Common myeloid progenitor, CD34-positive (primary cell): ENCODE data around the gene MRPL46. TPM values are rescaled to one million over a fixed set of nuclear protein-coding genes. Genes with fewer than 3 reads are reported as not detected.

ENCODE experiments used
- CTCF ChIA-PET: fragments of 350-600 bp; sonication (Branson Sonifier 250); formaldehyde crosslinking; loops from one replicate; lab custom pipeline; 2021; ENCODE audit warnings: antibody characterized with exemption; lab: Charles Lee
- POLR2A ChIA-PET: fragments of 350-600 bp; sonication (Branson Sonifier 250); formaldehyde crosslinking; loops from one replicate; lab custom pipeline; 2021; ENCODE audit warnings: antibody characterized with exemption; lab: Charles Lee
- DNase-seq, 3 donors: peaks; one replicate each; pipeline versions ENCODE4 v3.0.0 to v3.0.0-alpha.2; 2013
- H3K27ac ChIP-seq, 2 experiments: 1 replicate in 1 of 2; 2 replicates in 1 of 2; pipeline ENCODE4 v1.7.0; 2013; ENCODE audit warnings: inconsistent platforms in 2 of 2, low read length in 2 of 2, mild to moderate bottlenecking in 2 of 2, low read depth in 1 of 2, moderate library complexity in 1 of 2; ENCODE audit not compliant: severe bottlenecking in 2 of 2, insufficient read depth in 1 of 2, poor library complexity in 1 of 2
- H3K27me3 ChIP-seq, 5 experiments: replicated peaks in 2 of 5; 1 replicate in 3 of 5; 2 replicates in 2 of 5; pipeline versions ENCODE4 v1.6.1 to v1.7.0; 2013; ENCODE audit warnings: low read length in 4 of 5, mild to moderate bottlenecking in 2 of 5, moderate library complexity in 2 of 5, inconsistent platforms in 1 of 5; ENCODE audit not compliant: insufficient read depth in 5 of 5, control insufficient read depth in 4 of 5
- H3K36me3 ChIP-seq, 4 experiments: 1 replicate in 2 of 4; 2 replicates in 2 of 4; pipeline versions ENCODE4 v1.6.1 to v1.7.0; 2013; ENCODE audit warnings: low read length in 3 of 4, control low read depth in 1 of 4, mild to moderate bottlenecking in 1 of 4; ENCODE audit not compliant: control insufficient read depth in 4 of 4, insufficient read depth in 4 of 4
- H3K4me1 ChIP-seq, 4 experiments: 1 replicate in 3 of 4; 2 replicates in 1 of 4; pipeline versions ENCODE4 v1.6.1 to v1.7.1; 2013; ENCODE audit warnings: low read length in 3 of 4, mild to moderate bottlenecking in 3 of 4, control low read depth in 1 of 4, inconsistent platforms in 1 of 4, moderate library complexity in 1 of 4; ENCODE audit not compliant: control insufficient read depth in 4 of 4, insufficient read depth in 4 of 4; ENCODE audit errors: control extremely low read depth in 1 of 4
- H3K4me3 ChIP-seq, 7 experiments: 1 replicate in 4 of 7; 2 replicates in 3 of 7; pipeline versions ENCODE4 v1.5.1 to v1.7.0; 2013; ENCODE audit warnings: mild to moderate bottlenecking in 7 of 7, low read length in 6 of 7, moderate library complexity in 6 of 7, inconsistent platforms in 2 of 7, low read depth in 2 of 7, control low read depth in 1 of 7; ENCODE audit not compliant: insufficient read depth in 4 of 7, control insufficient read depth in 1 of 7; ENCODE audit errors: extremely low read depth in 1 of 7
- H3K9me3 ChIP-seq, 5 experiments: 1 replicate in 4 of 5; 2 replicates in 1 of 5; pipeline versions ENCODE4 v1.6.1 to v1.7.1; 2013; ENCODE audit warnings: low read length in 4 of 5, mild to moderate bottlenecking in 2 of 5, inconsistent platforms in 1 of 5, low read depth in 1 of 5, moderate library complexity in 1 of 5; ENCODE audit not compliant: control insufficient read depth in 4 of 5, insufficient read depth in 2 of 5; ENCODE audit errors: control extremely low read depth in 1 of 5
- WGBS: methylation state at CpG from one replicate; pipeline ENCODE4 v1.1.5; 2013; ENCODE audit not compliant: insufficient coverage; 5-methylcytosine and 5-hydroxymethylcytosine counted together
- polyA plus RNA-seq: library from polyadenylated mRNA; unstranded; fragments of 120-200 nt; gene quantifications from one replicate; pipeline ENCODE4 v1.2.1, GENCODE V29; 2013

Gene MRPL46
- 21.6 TPM for polyA plus RNA-seq

- no peaks in the 10 kb centered on the region for H3K9me3 ChIP-seq
- ChIA-PET POLR2A (no interaction called here), CTCF (interaction anchor here (1.0 to 2.6 kb wide), 5 partner anchors 9 to 171 kb away, joined by 3 to 8 read pairs (median 4); no protein-coding TSS in a partner anchor)
- peak within 1 kb of the TSS; percentile 79 to 99 (median 91) for H3K4me3 ChIP-seq
- H3K27me3 ChIP-seq = no peaks in the 10 kb centered on the region
- peaks cover 12 to 27% (median 19%) of the 10 kb centered on the region in 4 experiments for H3K4me1 ChIP-seq
- 0% methylated on average over 49 of the region's 55 CpGs for WGBS
- peak; percentile 90 to 94 (median 93) for DNase-seq
- peak within 1 kb of the TSS; percentile 99 to 100 for H3K27ac ChIP-seq
- peaks cover 6 to 46% (median 28%) of the 10 kb centered on the region in 4 experiments for H3K36me3 ChIP-seq
Observed at GRCh38 chr15:88467073-88467934, at the start of gene MRPL46, which contains the start of gene MRPS11. Gene MRPL46, minus strand, starts transcription at chr15:88467388. Its CDS starts 11 bp downstream, at chr15:88467377. Gene MRPS11, plus strand, starts transcription at chr15:88467708. Its CDS starts 10 bp downstream, at chr15:88467718.

- WGBS = no CpG with 5 or more reads among the region's 5 CpGs
- ChIA-PET POLR2A (no interaction called here), CTCF (no interaction called here)
- no peak overlapping the region for H3K4me3 ChIP-seq
- H3K27me3 ChIP-seq = no peaks in the 10 kb centered on the region
- peaks cover 12 to 32% (median 16%) of the 10 kb centered on the region in 4 experiments for H3K36me3 ChIP-seq
- H3K27ac ChIP-seq = no peak overlapping the region
- no peaks in the 10 kb centered on the region for H3K4me1 ChIP-seq
- no peak for DNase-seq
- H3K9me3 ChIP-seq = no peaks in the 10 kb centered on the region
Observed at GRCh38 chr15:88513195-88513594, 46.0 kb upstream of the MRPL46 start.

- WGBS = 100% methylated on average over 3 of the region's 5 CpGs
- CTCF ChIA-PET = no interaction called here
- H3K36me3 ChIP-seq = peaks cover 12 to 33% (median 17%) of the 10 kb centered on the region in 4 experiments
Observed at GRCh38 chr15:88512601-88513000, 45.4 kb upstream of the MRPL46 start.

GRCh38 chr15:88512078-88512477, 44.9 kb upstream of the MRPL46 start:
- ChIA-PET POLR2A (no interaction called here), CTCF (no interaction called here)
- no peak overlapping the region for H3K27ac ChIP-seq
- WGBS = 93% methylated on average over 3 of the region's 3 CpGs
- DNase-seq = no peak
- peaks cover 12 to 34% (median 17%) of the 10 kb centered on the region in 4 experiments for H3K36me3 ChIP-seq
- H3K27me3 ChIP-seq = no peaks in the 10 kb centered on the region
- H3K4me1 ChIP-seq = no peaks in the 10 kb centered on the region
- no peak overlapping the region for H3K4me3 ChIP-seq
- no peaks in the 10 kb centered on the region for H3K9me3 ChIP-seq

More at GRCh38 chr15:88512601-88513000, 45.4 kb upstream of the MRPL46 start:
- no peaks in the 10 kb centered on the region for H3K9me3 ChIP-seq
- POLR2A ChIA-PET = no interaction called here
- no peak overlapping the region for H3K4me3 ChIP-seq
- no peak for DNase-seq
- H3K27me3 ChIP-seq = no peaks in the 10 kb centered on the region
- no peaks in the 10 kb centered on the region for H3K4me1 ChIP-seq
- no peak overlapping the region for H3K27ac ChIP-seq

GRCh38 chr15:88511161-88511560, 44.0 kb upstream of the MRPL46 start:
- DNase-seq = no peak
- WGBS = 100% methylated on average over 2 of the region's 2 CpGs
- H3K27ac ChIP-seq = no peak overlapping the region
- ChIA-PET CTCF (no interaction called here), POLR2A (no interaction called here)
- H3K36me3 ChIP-seq = peaks cover 8 to 31% (median 17%) of the 10 kb centered on the region in 4 experiments
- no peaks in the 10 kb centered on the region for H3K9me3 ChIP-seq
- no peaks in the 10 kb centered on the region for H3K4me1 ChIP-seq
- no peaks in the 10 kb centered on the region for H3K27me3 ChIP-seq
- H3K4me3 ChIP-seq = no peak overlapping the region

- DNase-seq = no peak
- Histone ChIP-seq H3K4me1 (no peaks in the 10 kb centered on the region), H3K27ac (no peak overlapping the region), H3K9me3 (no peaks in the 10 kb centered on the region), H3K27me3 (no peaks in the 10 kb centered on the region), H3K36me3 (peaks cover 8 to 31% (median 17%) of the 10 kb centered on the region in 4 experiments), H3K4me3 (no peak overlapping the region)
- CTCF ChIA-PET = no interaction called here
- POLR2A ChIA-PET = no interaction called here
Observed at GRCh38 chr15:88509964-88510363, 42.8 kb upstream of the MRPL46 start.

- 100% methylated on average over 4 of the region's 4 CpGs for WGBS
- Histone ChIP-seq H3K4me3 (no peak overlapping the region), H3K36me3 (peaks cover 8 to 31% (median 18%) of the 10 kb centered on the region in 4 experiments), H3K4me1 (no peaks in the 10 kb centered on the region), H3K27me3 (no peaks in the 10 kb centered on the region), H3K27ac (no peak overlapping the region), H3K9me3 (no peaks in the 10 kb centered on the region)
- no peak for DNase-seq
- ChIA-PET POLR2A (no interaction called here), CTCF (no interaction called here)
Observed at GRCh38 chr15:88509321-88509720, 42.1 kb upstream of the MRPL46 start.
